K562 (cell line): ENCODE results near the gene ARHGEF1. TPM values are rescaled to one million over a fixed set of nuclear protein-coding genes. Genes with fewer than 3 reads are reported as not detected.
A peak's percentile ranks its signal among the peaks of the same experiment; 100 is the strongest.

Source experiments
- ARID2 ChIP-seq: fragments of 450-650 bp; IDR thresholded peaks from 2 replicates; pipeline ENCODE4 v1.6.1; 2017; ENCODE audit warnings: antibody characterized with exemption, mild to moderate bottlenecking
- ATF1 ChIP-seq, 2 experiments: fragments of 450-650 bp in 1 of 2; IDR thresholded peaks; 2 replicates each; pipeline ENCODE4 v1.6.1; 2016; ENCODE audit warnings: missing compliant biosample characterization in 1 of 2, missing genetic modification characterization in 1 of 2
- BACH1 ChIP-seq: fragments of 200-800 bp; sonication (Bioruptor generic); IDR thresholded peaks from 2 replicates; pipeline ENCODE4 v1.6.1; 2016; ENCODE audit warnings: missing genetic modification characterization, missing compliant biosample characterization
- CHD1 ChIP-seq: fragments of 200-600 bp; sonication (generic); IDR thresholded peaks from one replicate; pipeline ENCODE4 v1.6.1; 2012; ENCODE audit warnings: mild to moderate bottlenecking, moderate library complexity, low read length, inconsistent platforms
- CHD2 ChIP-seq: IDR thresholded peaks from 2 replicates; pipeline ENCODE4 v1.6.1; 2011; ENCODE audit warnings: low read depth, low read length
- GATAD2B ChIP-seq: fragments of 450-650 bp; IDR thresholded peaks from 2 replicates; pipeline ENCODE4 v1.6.1; 2017; ENCODE audit warnings: mild to moderate bottlenecking, borderline replicate concordance
- HMG20B ChIP-seq: fragments of 250-450 bp; sonication (Bioruptor Pico); IDR thresholded peaks from 2 replicates; pipeline ENCODE4 v1.5.0; 2021; ENCODE audit warnings: mild to moderate bottlenecking
- MAFF ChIP-seq: IDR thresholded peaks from 2 replicates; pipeline ENCODE4 v1.6.1; 2012; ENCODE audit warnings: low read length, improper control_type of control experiment
- NRF1 ChIP-seq, 2 experiments: fragments of 450-650 bp; IDR thresholded peaks in 1 of 2; conservative IDR thresholded peaks in 1 of 2; 2 replicates each; pipeline ENCODE4 v1.6.1; 2014; ENCODE audit warnings: mild to moderate bottlenecking in 2 of 2
- POLR2B ChIP-seq: fragments of 450-650 bp; IDR thresholded peaks from 2 replicates; pipeline ENCODE4 v1.6.1; 2018; ENCODE audit warnings: low read depth; ENCODE audit not compliant: partially characterized antibody
- RBM34 ChIP-seq: fragments of 200-400 bp; formaldehyde crosslinking; IDR thresholded peaks from 2 replicates; pipeline ENCODE4 v1.6.1; 2018; ENCODE audit warnings: low read length, borderline replicate concordance; ENCODE audit not compliant: insufficient read depth
- SIN3B ChIP-seq: fragments of 450-650 bp; IDR thresholded peaks from 2 replicates; pipeline ENCODE4 v1.6.1; 2017; ENCODE audit warnings: low read depth, mild to moderate bottlenecking, moderate library complexity
- SUPT5H ChIP-seq: fragments of 450-650 bp; IDR thresholded peaks from 2 replicates; pipeline ENCODE4 v1.6.1; 2016
- ZNF785 ChIP-seq: fragments of 250-450 bp; sonication (Bioruptor Pico); IDR thresholded peaks from 2 replicates; pipeline ENCODE4 v1.4.0; 2020; ENCODE audit warnings: mild to moderate bottlenecking
- polyA plus RNA-seq, 8 experiments: library from polyadenylated mRNA; depleted of rRNA in 4 of 8; stranded (reverse) in 5 of 8; unstranded in 3 of 8; fragments of >200 nt; fragmentation: Nextera tagmentation in 2 of 8; fragmentation: Illumina TruSeq in 1 of 8; extraction: Ambion mirVana in 2 of 8; extraction: Trizol in 1 of 8; gene quantifications; 2 replicates each; pipeline versions ENCODE4 v1.2.1 to v1.2.3, GENCODE V29; 2011 to 2014; ENCODE audit warnings: inconsistent platforms in 1 of 8, missing spikeins in 1 of 8
- total RNA-seq, 7 experiments: library from RNA; depleted of rRNA in 6 of 7; stranded (reverse); fragments of >200 nt in 6 of 7; fragmentation: Illumina TruSeq in 2 of 7; extraction: Trizol in 2 of 7; gene quantifications; 2 replicates each; pipeline versions ENCODE4 v1.2.1 to v1.2.3, GENCODE V29; 2011 to 2021; ENCODE audit warnings: low replicate concordance in 1 of 7
- TF ChIP-seq, protein P1 (sequence below): fragments of 250-450 bp; sonication (Bioruptor Pico); IDR thresholded peaks from 2 replicates; pipeline ENCODE4 v1.8.0; 2022; ENCODE audit warnings: inconsistent platforms, mild to moderate bottlenecking, moderate library complexity, borderline replicate concordance
- TF ChIP-seq, protein P2 (sequence below): sonication (generic); formaldehyde crosslinking; IDR thresholded peaks from 2 replicates; pipeline ENCODE4 v1.8.1; 2022; ENCODE audit warnings: missing genetic modification reagents
- TF ChIP-seq, protein P3 (sequence below): sonication (generic); formaldehyde crosslinking; IDR thresholded peaks from 2 replicates; pipeline ENCODE4 v1.8.1; 2023; ENCODE audit warnings: mild to moderate bottlenecking, missing genetic modification reagents
- TF ChIP-seq, protein P4 (sequence below), 2 experiments: IDR thresholded peaks; 2 replicates each; pipeline ENCODE4 v1.6.1; 2011; ENCODE audit warnings: borderline replicate concordance in 1 of 2, control low read depth in 1 of 2, low read depth in 1 of 2, low read length in 1 of 2, mild to moderate bottlenecking in 1 of 2, mixed read lengths in 1 of 2, moderate library complexity in 1 of 2; ENCODE audit not compliant: insufficient read depth in 1 of 2, insufficient read length in 1 of 2, poor library complexity in 1 of 2, severe bottlenecking in 1 of 2; ENCODE audit errors: extremely low read depth in 1 of 2
- TF ChIP-seq, protein P5 (sequence below), 2 experiments: IDR thresholded peaks; 2 replicates each; pipeline ENCODE4 v1.6.1; 2012; ENCODE audit warnings: improper control_type of control experiment in 2 of 2, low read depth in 2 of 2, low read length in 2 of 2, borderline replicate concordance in 1 of 2

The ARHGEF1 gene
- total and polyA plus RNA-seq, 9 of the 15 experiments (the other 6 are each of a cell fraction or from before 2014, with no cell fraction given): 1.9 to 149 (median 29.8) TPM

DNA sequence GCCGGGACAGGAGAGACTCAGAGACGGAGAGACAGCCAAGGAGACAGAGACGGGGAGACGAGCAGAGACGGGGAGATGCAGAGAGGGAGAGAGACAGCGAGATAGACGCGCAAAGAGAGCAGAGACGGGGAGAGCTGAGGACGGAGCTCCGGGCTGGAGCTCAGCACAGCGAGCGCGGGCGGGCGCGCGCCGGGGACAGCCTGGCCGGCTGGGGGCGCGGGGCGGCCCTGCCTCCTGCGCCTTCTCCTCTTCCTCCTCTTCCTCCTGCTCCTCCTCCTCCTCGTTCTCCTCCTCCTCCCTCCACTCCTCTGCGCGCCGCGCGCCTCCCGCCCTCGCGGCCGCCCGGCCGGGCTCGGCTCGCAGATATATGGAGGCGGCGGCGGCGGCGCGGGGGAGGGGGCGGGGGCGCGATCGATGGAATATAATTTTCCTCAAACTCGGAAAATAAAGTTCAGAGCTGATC is 45.3 kb downstream of the ARHGEF1 start, which contains the start of gene ERFL (continued):
- TF ChIP-seq, protein P1, sequence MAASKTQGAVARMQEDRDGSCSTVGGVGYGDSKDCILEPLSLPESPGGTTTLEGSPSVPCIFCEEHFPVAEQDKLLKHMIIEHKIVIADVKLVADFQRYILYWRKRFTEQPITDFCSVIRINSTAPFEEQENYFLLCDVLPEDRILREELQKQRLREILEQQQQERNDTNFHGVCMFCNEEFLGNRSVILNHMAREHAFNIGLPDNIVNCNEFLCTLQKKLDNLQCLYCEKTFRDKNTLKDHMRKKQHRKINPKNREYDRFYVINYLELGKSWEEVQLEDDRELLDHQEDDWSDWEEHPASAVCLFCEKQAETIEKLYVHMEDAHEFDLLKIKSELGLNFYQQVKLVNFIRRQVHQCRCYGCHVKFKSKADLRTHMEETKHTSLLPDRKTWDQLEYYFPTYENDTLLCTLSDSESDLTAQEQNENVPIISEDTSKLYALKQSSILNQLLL: no peak
- TF ChIP-seq ARID2 (no peak), ATF1 (CRISPR knock-in tag; IDR thresholded peaks at IDR 0.05) (no peak), ATF1 (tag; IDR thresholded peaks at IDR 0.05) (no peak), POLR2B (no peak), HMG20B (CRISPR knock-in tag) (no peak), SIN3B (peak; percentile 34; the same call in 1 of the 2 replicates), NRF1 (conservative IDR thresholded peaks at IDR 0.05 in 1 of 2, IDR thresholded peaks at IDR 0.05 in 1 of 2) (peak in 1 of 2 experiments; percentile 31; a peak in 1 of 4 replicates), BACH1 (tag) (no peak), CHD2 (no peak), CHD1 (no peak), ZNF785 (no peak), SUPT5H (no peak), RBM34 (no peak), MAFF (no peak), GATAD2B (peak; percentile 85; the same call in 1 of the 2 replicates)
- TF ChIP-seq, protein P2, sequence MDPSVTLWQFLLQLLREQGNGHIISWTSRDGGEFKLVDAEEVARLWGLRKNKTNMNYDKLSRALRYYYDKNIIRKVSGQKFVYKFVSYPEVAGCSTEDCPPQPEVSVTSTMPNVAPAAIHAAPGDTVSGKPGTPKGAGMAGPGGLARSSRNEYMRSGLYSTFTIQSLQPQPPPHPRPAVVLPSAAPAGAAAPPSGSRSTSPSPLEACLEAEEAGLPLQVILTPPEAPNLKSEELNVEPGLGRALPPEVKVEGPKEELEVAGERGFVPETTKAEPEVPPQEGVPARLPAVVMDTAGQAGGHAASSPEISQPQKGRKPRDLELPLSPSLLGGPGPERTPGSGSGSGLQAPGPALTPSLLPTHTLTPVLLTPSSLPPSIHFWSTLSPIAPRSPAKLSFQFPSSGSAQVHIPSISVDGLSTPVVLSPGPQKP (CRISPR knock-in tag): no peak
- TF ChIP-seq, protein P3, sequence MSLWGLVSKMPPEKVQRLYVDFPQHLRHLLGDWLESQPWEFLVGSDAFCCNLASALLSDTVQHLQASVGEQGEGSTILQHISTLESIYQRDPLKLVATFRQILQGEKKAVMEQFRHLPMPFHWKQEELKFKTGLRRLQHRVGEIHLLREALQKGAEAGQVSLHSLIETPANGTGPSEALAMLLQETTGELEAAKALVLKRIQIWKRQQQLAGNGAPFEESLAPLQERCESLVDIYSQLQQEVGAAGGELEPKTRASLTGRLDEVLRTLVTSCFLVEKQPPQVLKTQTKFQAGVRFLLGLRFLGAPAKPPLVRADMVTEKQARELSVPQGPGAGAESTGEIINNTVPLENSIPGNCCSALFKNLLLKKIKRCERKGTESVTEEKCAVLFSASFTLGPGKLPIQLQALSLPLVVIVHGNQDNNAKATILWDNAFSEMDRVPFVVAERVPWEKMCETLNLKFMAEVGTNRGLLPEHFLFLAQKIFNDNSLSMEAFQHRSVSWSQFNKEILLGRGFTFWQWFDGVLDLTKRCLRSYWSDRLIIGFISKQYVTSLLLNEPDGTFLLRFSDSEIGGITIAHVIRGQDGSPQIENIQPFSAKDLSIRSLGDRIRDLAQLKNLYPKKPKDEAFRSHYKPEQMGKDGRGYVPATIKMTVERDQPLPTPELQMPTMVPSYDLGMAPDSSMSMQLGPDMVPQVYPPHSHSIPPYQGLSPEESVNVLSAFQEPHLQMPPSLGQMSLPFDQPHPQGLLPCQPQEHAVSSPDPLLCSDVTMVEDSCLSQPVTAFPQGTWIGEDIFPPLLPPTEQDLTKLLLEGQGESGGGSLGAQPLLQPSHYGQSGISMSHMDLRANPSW (CRISPR knock-in tag): no peak
- TF ChIP-seq, protein P4, sequence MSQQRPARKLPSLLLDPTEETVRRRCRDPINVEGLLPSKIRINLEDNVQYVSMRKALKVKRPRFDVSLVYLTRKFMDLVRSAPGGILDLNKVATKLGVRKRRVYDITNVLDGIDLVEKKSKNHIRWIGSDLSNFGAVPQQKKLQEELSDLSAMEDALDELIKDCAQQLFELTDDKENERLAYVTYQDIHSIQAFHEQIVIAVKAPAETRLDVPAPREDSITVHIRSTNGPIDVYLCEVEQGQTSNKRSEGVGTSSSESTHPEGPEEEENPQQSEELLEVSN (IDR thresholded peaks at IDR 0.05; ENCODE audit: borderline replicate concordance in 1 of 2, extremely low read depth in 1 of 2, insufficient read depth in 1 of 2, insufficient read length in 1 of 2, low read depth in 1 of 2, low read length in 1 of 2, poor library complexity in 1 of 2, severe bottlenecking in 1 of 2): peak in 1 of 2 experiments; percentile 68
- TF ChIP-seq, protein P5, sequence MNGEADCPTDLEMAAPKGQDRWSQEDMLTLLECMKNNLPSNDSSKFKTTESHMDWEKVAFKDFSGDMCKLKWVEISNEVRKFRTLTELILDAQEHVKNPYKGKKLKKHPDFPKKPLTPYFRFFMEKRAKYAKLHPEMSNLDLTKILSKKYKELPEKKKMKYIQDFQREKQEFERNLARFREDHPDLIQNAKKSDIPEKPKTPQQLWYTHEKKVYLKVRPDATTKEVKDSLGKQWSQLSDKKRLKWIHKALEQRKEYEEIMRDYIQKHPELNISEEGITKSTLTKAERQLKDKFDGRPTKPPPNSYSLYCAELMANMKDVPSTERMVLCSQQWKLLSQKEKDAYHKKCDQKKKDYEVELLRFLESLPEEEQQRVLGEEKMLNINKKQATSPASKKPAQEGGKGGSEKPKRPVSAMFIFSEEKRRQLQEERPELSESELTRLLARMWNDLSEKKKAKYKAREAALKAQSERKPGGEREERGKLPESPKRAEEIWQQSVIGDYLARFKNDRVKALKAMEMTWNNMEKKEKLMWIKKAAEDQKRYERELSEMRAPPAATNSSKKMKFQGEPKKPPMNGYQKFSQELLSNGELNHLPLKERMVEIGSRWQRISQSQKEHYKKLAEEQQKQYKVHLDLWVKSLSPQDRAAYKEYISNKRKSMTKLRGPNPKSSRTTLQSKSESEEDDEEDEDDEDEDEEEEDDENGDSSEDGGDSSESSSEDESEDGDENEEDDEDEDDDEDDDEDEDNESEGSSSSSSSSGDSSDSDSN (IDR thresholded peaks at IDR 0.05; ENCODE audit: borderline replicate concordance in 1 of 2, low read depth in 2 of 2, low read length in 2 of 2): 0 out of 4 replicates have a peak, but pooled peaks of 1 of the 2 experiments have one; percentile 15
